SK-N-SH (cell line): ENCODE data around the gene PTPRA. TPM values are rescaled to one million over a fixed set of nuclear protein-coding genes. Genes with fewer than 3 reads are reported as not detected.
A peak's percentile ranks its signal among the peaks of the same experiment; 100 is the strongest.

Experiments used
- CTCF ChIA-PET: fragments of 300-600, 350-600 bp; formaldehyde crosslinking; extraction: SDS; loops from one replicate; lab custom pipeline; 2021; lab: Yijun Ruan, JAX
- POLR2A ChIA-PET: fragments of 350-600 bp; sonication (Branson Sonifier 250); formaldehyde crosslinking; extraction: SDS; loops from one replicate; lab custom pipeline; 2020; ENCODE audit warnings: antibody characterized with exemption, inconsistent platforms; lab: Yijun Ruan, JAX
- DNase-seq: peaks from one replicate; pipeline ENCODE4 v3.0.0; 2012
- H2AFZ ChIP-seq: fragments of 200-600 bp; sonication (generic); 2 replicates; pipeline ENCODE4 v1.8.1; 2016; ENCODE audit warnings: antibody characterized with exemption, mild to moderate bottlenecking, low read depth
- H3F3A ChIP-seq: fragments of 200-600 bp; sonication (generic); replicated peaks from 2 replicates; pipeline ENCODE3; 2016; ENCODE audit warnings: antibody characterized with exemption, mild to moderate bottlenecking; ENCODE audit not compliant: insufficient read depth
- H3K27ac ChIP-seq, 2 experiments: fragments of 200-500 bp in 1 of 2; fragments of 200-600 bp in 1 of 2; sonication (Bioruptor generic) in 1 of 2; sonication (generic), shearing (Covaris generic) in 1 of 2; 2 replicates each; pipeline versions ENCODE4 v1.5.1 to v1.6.1; 2014 to 2016; ENCODE audit warnings: low read depth in 2 of 2, inconsistent platforms in 1 of 2, low read length in 1 of 2, mild to moderate bottlenecking in 1 of 2, mixed read lengths in 1 of 2
- H3K27me3 ChIP-seq: fragments of 200-600 bp; sonication (generic), shearing (Covaris generic); 2 replicates; pipeline ENCODE4 v1.6.1; 2016; ENCODE audit warnings: mixed run types; ENCODE audit not compliant: insufficient read depth
- H3K36me3 ChIP-seq, 2 experiments: fragments of 200-500 bp in 1 of 2; fragments of 200-600 bp in 1 of 2; sonication (Bioruptor generic) in 1 of 2; sonication (generic) in 1 of 2; replicated peaks in 1 of 2; 2 replicates each; pipeline versions ENCODE3 to v1.5.1; 2014 to 2016; ENCODE audit warnings: low read length in 1 of 2, mild to moderate bottlenecking in 1 of 2; ENCODE audit not compliant: insufficient read depth in 2 of 2, control insufficient read depth in 1 of 2
- H3K4me1 ChIP-seq, 2 experiments: fragments of 200-500 bp in 1 of 2; fragments of 200-600 bp in 1 of 2; sonication (Bioruptor generic) in 1 of 2; sonication (generic), shearing (Covaris generic) in 1 of 2; 2 replicates each; pipeline versions ENCODE4 v1.5.1 to v1.6.1; 2014 to 2016; ENCODE audit warnings: low read depth in 1 of 2, low read length in 1 of 2, mixed run types in 1 of 2; ENCODE audit not compliant: insufficient read depth in 2 of 2, control insufficient read depth in 1 of 2
- H3K4me2 ChIP-seq: fragments of 200-600 bp; sonication (generic), shearing (Covaris generic); 2 replicates; pipeline ENCODE4 v1.6.1; 2017; ENCODE audit warnings: mixed run types
- H3K4me3 ChIP-seq, 2 experiments: fragments of 200-500 bp in 1 of 2; fragments of 200-600 bp in 1 of 2; sonication (Bioruptor generic) in 1 of 2; sonication (generic), shearing (Covaris generic) in 1 of 2; 2 replicates each; pipeline versions ENCODE4 v1.5.1 to v1.8.1; 2014 to 2016; ENCODE audit warnings: low read depth in 2 of 2, inconsistent platforms in 1 of 2, low read length in 1 of 2, mild to moderate bottlenecking in 1 of 2, mixed read lengths in 1 of 2, moderate library complexity in 1 of 2
- H3K79me2 ChIP-seq: fragments of 200-600 bp; sonication (generic); 2 replicates; pipeline ENCODE4 v1.8.1; 2017; ENCODE audit warnings: mild to moderate bottlenecking; ENCODE audit not compliant: insufficient read depth
- H3K9ac ChIP-seq: fragments of 200-600 bp; sonication (generic); 2 replicates; pipeline ENCODE4 v1.6.1; 2017; ENCODE audit warnings: mixed run types
- H3K9me2 ChIP-seq: fragments of 200-600 bp; sonication (generic); 2 replicates; pipeline ENCODE4 v1.6.1; 2017; ENCODE audit warnings: mixed run types
- H3K9me3 ChIP-seq: fragments of 200-600 bp; sonication (generic); 2 replicates; pipeline ENCODE4 v1.6.1; 2017; ENCODE audit warnings: mixed run types, mild to moderate bottlenecking, moderate library complexity
- H4K20me1 ChIP-seq: fragments of 200-600 bp; sonication (generic); 2 replicates; pipeline ENCODE4 v1.6.1; 2017; ENCODE audit warnings: mild to moderate bottlenecking, mixed run types; ENCODE audit not compliant: insufficient read depth
- CHD2 ChIP-seq: fragments of 150-350 bp; IDR thresholded peaks from 2 replicates; pipeline ENCODE4 v1.6.1; 2018; ENCODE audit warnings: low read length; ENCODE audit not compliant: partially characterized antibody
- ELF1 ChIP-seq: IDR thresholded peaks from 2 replicates; pipeline ENCODE4 v1.4.0; 2012
- EP300 ChIP-seq, 2 experiments: IDR thresholded peaks; 2 replicates each; pipeline versions ENCODE4 v1.4.0 to v1.6.1; 2012; ENCODE audit warnings: borderline replicate concordance in 1 of 2, low read depth in 1 of 2, low read length in 1 of 2
- FOSL2 ChIP-seq: IDR thresholded peaks from 2 replicates; pipeline ENCODE4 v1.4.0; 2012; ENCODE audit warnings: low read depth, mild to moderate bottlenecking, moderate library complexity, borderline replicate concordance
- FOXM1 ChIP-seq: IDR thresholded peaks from 2 replicates; pipeline ENCODE4 v1.4.0; 2012; ENCODE audit warnings: low read depth, mild to moderate bottlenecking
- IRF3 ChIP-seq: fragments of 150-350 bp; IDR thresholded peaks from 2 replicates; pipeline ENCODE4 v1.6.1; 2016; ENCODE audit warnings: mild to moderate bottlenecking, low read depth, low read length
- MAX ChIP-seq: IDR thresholded peaks from 2 replicates; pipeline ENCODE4 v1.4.0; 2012; ENCODE audit warnings: low read depth
- MEF2A ChIP-seq: IDR thresholded peaks from 2 replicates; pipeline ENCODE4 v1.4.0; 2012; ENCODE audit warnings: low read depth, borderline replicate concordance
- NFIC ChIP-seq: IDR thresholded peaks from 2 replicates; pipeline ENCODE4 v1.4.0; 2012; ENCODE audit warnings: borderline replicate concordance
- PBX3 ChIP-seq: IDR thresholded peaks from 2 replicates; pipeline ENCODE4; 2012
- RAD21 ChIP-seq: IDR thresholded peaks from 2 replicates; pipeline ENCODE4 v1.6.1; 2012; ENCODE audit warnings: mild to moderate bottlenecking, low read length
- REST ChIP-seq: IDR thresholded peaks from 2 replicates; pipeline ENCODE4 v1.6.1; 2012; ENCODE audit warnings: mild to moderate bottlenecking, low read depth, low read length, moderate library complexity
- RFX5 ChIP-seq: IDR thresholded peaks from 2 replicates; pipeline ENCODE4 v1.6.1; 2012; ENCODE audit warnings: mild to moderate bottlenecking, improper control_type of control experiment, low read length
- RXRA ChIP-seq: IDR thresholded peaks from 2 replicates; pipeline ENCODE4 v1.4.0; 2012; ENCODE audit warnings: low read depth, mild to moderate bottlenecking, borderline replicate concordance
- SIN3A ChIP-seq: IDR thresholded peaks from 2 replicates; pipeline ENCODE4 v1.6.1; 2012; ENCODE audit warnings: low read depth, mild to moderate bottlenecking, low read length, moderate library complexity, borderline replicate concordance
- SMC3 ChIP-seq: IDR thresholded peaks from 2 replicates; pipeline ENCODE4 v1.6.1; 2012; ENCODE audit warnings: low read depth, low read length, improper control_type of control experiment
- TCF12 ChIP-seq: IDR thresholded peaks from 2 replicates; pipeline ENCODE4 v1.4.0; 2012
- USF1 ChIP-seq: IDR thresholded peaks from 2 replicates; pipeline ENCODE4 v1.4.0; 2012; ENCODE audit warnings: low read depth, borderline replicate concordance
- USF2 ChIP-seq: fragments of 150-350 bp; IDR thresholded peaks from 2 replicates; pipeline ENCODE4 v1.6.1; 2017; ENCODE audit warnings: antibody characterized with exemption, low read length, low read depth, borderline replicate concordance
- WGBS: methylation state at CpG from one replicate; pipeline ENCODE4 v1.1.6; 2017; ENCODE audit warnings: low lambda C conversion rate; 5-methylcytosine and 5-hydroxymethylcytosine counted together
- polyA plus RNA-seq, 3 experiments: library from polyadenylated mRNA; depleted of rRNA; stranded (reverse); fragments of >200 nt; gene quantifications; 2 replicates each; pipeline ENCODE4 v1.2.3, GENCODE V29; 2012

Gene PTPRA
- polyA plus RNA-seq, 1 of the 3 experiments (the other 2 are of a cell fraction): 47.6 TPM

GRCh38 chr20:3080939-3081388 lies 207.7 kb downstream of the PTPRA start:
- ChIA-PET CTCF (no interaction called here), POLR2A (no interaction called here)
- Histone ChIP-seq H4K20me1 (no peaks in the 10 kb centered on the region), H3K9me3 (no peaks in the 10 kb centered on the region), H3K36me3 (no peaks in the 10 kb centered on the region), H3K4me2 (no peak overlapping the region), H3K4me1 (peaks cover 2 to 5% of the 10 kb centered on the region in 2 experiments; a peak in 2 of 4 replicates), H3K4me3 (no peak overlapping the region), H3K27me3 (no peaks in the 10 kb centered on the region), H3K9me2 (no peaks in the 10 kb centered on the region), H3K9ac (no peak overlapping the region), H3F3A (no peaks in the 10 kb centered on the region), H2AFZ (no peak overlapping the region), H3K27ac (no peak overlapping the region), H3K79me2 (no peaks in the 10 kb centered on the region)
- no peak for DNase-seq
- TF ChIP-seq RXRA (peak; percentile 83; the same call in 1 of the 2 replicates), PBX3 (no peak), FOSL2 (peak; percentile 38; the same call in 1 of the 2 replicates), SMC3 (no peak), MAX (peak; percentile 23; the same call in 1 of the 2 replicates), TCF12 (peak; percentile 6; the same call in 1 of the 2 replicates), NFIC (peak; percentile 78)
- 33% methylated on average over 5 of the region's 6 CpGs for WGBS

GRCh38 chr20:3081641-3082040 lies 208.4 kb downstream of the PTPRA start:
- Histone ChIP-seq H3K27ac (no peak overlapping the region), H3K4me1 (peaks cover 2 to 5% of the 10 kb centered on the region in 2 experiments; a peak in 2 of 4 replicates), H4K20me1 (no peaks in the 10 kb centered on the region), H3K4me2 (no peak overlapping the region), H3K9me2 (no peaks in the 10 kb centered on the region), H3K4me3 (no peak overlapping the region), H3K9me3 (no peaks in the 10 kb centered on the region), H3F3A (no peaks in the 10 kb centered on the region), H2AFZ (no peak overlapping the region), H3K9ac (no peak overlapping the region), H3K36me3 (no peaks in the 10 kb centered on the region), H3K27me3 (no peaks in the 10 kb centered on the region), H3K79me2 (no peaks in the 10 kb centered on the region)
- WGBS: 90% methylated on average over 10 of the region's 11 CpGs
- ChIA-PET POLR2A (no interaction called here), CTCF (no interaction called here)
- DNase-seq: no peak
- TF ChIP-seq IRF3 (no peak), FOXM1 (no peak), RFX5 (no peak), PBX3 (no peak), SMC3 (no peak), ELF1 (no peak), FOSL2 (no peak), SIN3A (no peak), RAD21 (no peak), USF1 (no peak), MEF2A (no peak), USF2 (no peak), NFIC (no peak), REST (no peak), EP300 (IDR thresholded peaks at IDR 0.05; ENCODE audit: borderline replicate concordance in 1 of 2, low read depth in 1 of 2, low read length in 1 of 2) (no peak), CHD2 (no peak)
